SK-N-MC (cell line): ENCODE measurements around the gene GLI3.

Experiments
- DNase-seq: peaks from one replicate; pipeline ENCODE4 v3.0.0-alpha.2; 2011; ENCODE audit warnings: low read depth, low spot score
- H3K27ac ChIP-seq: fragments of 200-600 bp; sonication (generic); 2 replicates; pipeline ENCODE4 v1.5.1; 2016; ENCODE audit warnings: mixed run types
- H3K36me3 ChIP-seq: fragments of 200-600 bp; sonication (generic); 2 replicates; pipeline ENCODE4 v1.6.1; 2017; ENCODE audit warnings: antibody characterized with exemption, low read length, mixed read lengths; ENCODE audit not compliant: insufficient read depth
- H3K4me3 ChIP-seq: fragments of 200-600 bp; sonication (generic); 2 replicates; pipeline ENCODE4 v1.5.1; 2016
- H3K9ac ChIP-seq: fragments of 200-600 bp; sonication (generic); 2 replicates; pipeline ENCODE4 v1.8.0; 2017; ENCODE audit warnings: mixed run types, mixed read lengths; ENCODE audit not compliant: insufficient read length
- H3K9me3 ChIP-seq: fragments of 200-600 bp; sonication (generic); 2 replicates; pipeline ENCODE4 v1.6.1; 2017; ENCODE audit warnings: low read depth, mild to moderate bottlenecking, antibody characterized with exemption, low read length, moderate library complexity, mixed read lengths
- EZH2 ChIP-seq: fragments of 200-600 bp; sonication (generic); IDR thresholded peaks from one replicate; pipeline ENCODE4 v1.6.1; 2017; ENCODE audit warnings: antibody characterized with exemption
- FOXP2 ChIP-seq: optimal IDR thresholded peaks from 2 replicates; pipeline ENCODE3; 2011; ENCODE audit warnings: mild to moderate bottlenecking, moderate library complexity; ENCODE audit not compliant: insufficient read depth; ENCODE audit errors: extremely low read length, control extremely low read depth
- POLR2AphosphoS5 ChIP-seq: IDR thresholded peaks from 2 replicates; pipeline ENCODE4 v1.6.1; 2012; ENCODE audit warnings: mild to moderate bottlenecking, low read depth, low read length, borderline replicate concordance

GLI3 gene

DNA sequence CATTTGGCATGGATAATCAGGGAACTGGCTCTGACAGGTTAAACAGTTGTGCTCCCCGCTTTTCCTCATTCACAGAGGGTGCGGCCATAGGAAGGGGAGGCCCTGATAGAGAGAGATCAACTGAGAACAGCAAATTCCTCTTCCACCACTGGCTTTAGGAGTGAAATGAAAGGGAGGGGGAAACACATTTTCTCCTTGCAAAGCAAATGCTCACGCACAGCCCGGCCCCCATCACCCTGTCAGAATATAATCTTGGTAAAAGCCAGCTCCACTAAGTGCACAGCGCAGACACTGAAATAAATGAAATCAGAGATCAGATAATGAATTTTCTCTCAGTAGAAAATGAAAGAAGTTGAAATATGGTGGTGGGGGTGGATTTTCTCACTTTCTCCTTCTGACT lies 187.2 kb downstream of the GLI3 start:
- Histone ChIP-seq H3K9ac (no peak overlapping the region), H3K36me3 (no peaks in the 10 kb centered on the region), H3K4me3 (no peak overlapping the region), H3K9me3 (no peaks in the 10 kb centered on the region), H3K27ac (no peak overlapping the region)
- DNase-seq = no peak
- no peak for TF ChIP-seq EZH2
- TF ChIP-seq POLR2AphosphoS5 = no peak
- TF ChIP-seq FOXP2 = no peak

DNA sequence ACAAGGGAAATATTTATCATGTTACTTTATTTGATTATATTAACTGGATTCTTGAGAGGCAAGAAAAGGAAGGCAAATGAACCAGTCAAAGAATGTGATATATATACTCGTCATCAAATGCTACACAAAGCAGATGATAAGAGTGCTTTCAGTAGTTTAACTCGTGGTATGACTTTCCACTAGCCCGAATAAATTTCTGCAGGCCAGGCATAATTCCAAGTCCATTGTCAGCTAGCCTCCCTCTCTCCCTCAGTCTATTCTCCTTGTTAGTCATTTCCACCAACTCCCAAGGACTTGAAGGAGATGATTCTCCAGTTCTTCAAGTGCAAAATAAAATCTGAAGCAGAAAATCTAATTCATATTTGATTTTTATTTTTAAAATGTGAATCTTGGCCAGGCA lies 190.5 kb downstream of the GLI3 start:
- Histone ChIP-seq H3K36me3 (no peaks in the 10 kb centered on the region), H3K4me3 (no peak overlapping the region)
- TF ChIP-seq FOXP2 (no peak), EZH2 (no peak), POLR2AphosphoS5 (no peak)

DNA sequence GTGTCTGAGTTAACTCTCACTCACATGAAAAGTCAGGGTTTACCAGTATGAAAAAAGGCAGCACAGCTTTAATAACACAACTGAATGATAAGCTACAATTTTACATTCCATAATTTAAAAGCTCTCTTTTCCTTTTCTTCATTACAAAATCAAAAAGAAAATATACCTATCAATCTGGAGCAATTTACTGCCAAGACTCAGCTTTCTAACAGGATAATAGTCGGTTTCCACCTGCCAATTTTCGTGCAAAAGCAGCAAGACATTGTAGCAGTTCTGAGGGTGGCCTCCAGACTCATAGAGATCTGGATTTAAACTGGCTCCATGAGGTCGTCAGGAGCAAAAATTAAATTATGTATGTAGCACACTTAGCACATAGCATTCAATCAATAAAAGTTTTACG lies 191.0 kb downstream of the GLI3 start:
- Histone ChIP-seq H3K36me3 (no peaks in the 10 kb centered on the region), H3K4me3 (no peak overlapping the region), H3K9ac (no peak overlapping the region), H3K9me3 (no peaks in the 10 kb centered on the region), H3K27ac (no peak overlapping the region)
- no peak for DNase-seq
- TF ChIP-seq EZH2 (no peak), FOXP2 (no peak)

More for the DNA sequence above, 190.5 kb downstream of the GLI3 start:
- no peaks in the 10 kb centered on the region for H3K9me3 ChIP-seq
- no peak for DNase-seq
- H3K9ac ChIP-seq = no peak overlapping the region
- H3K27ac ChIP-seq = 0 out of 2 replicates have a peak overlapping the region, but pooled peaks have one; percentile 2

DNA sequence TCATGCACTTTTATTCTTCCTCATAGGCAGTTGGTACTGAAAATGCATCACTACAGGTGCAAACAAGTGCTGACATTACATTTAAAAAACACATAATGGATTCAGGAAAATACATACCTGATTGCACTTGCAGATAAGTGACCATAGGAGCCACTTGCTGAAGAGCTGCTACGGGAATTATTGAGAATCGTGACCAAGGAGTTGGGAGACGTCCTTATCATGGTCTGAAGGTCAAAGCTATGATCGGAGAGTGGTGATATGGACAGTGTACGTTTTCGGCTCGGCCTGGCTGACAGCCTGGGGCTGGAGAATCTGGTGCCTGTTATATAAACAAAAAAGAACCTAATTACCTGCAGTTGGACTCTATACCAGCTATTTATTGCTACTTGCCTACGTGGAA lies 197.1 kb downstream of the GLI3 start:
- H3K9me3 ChIP-seq = no peaks in the 10 kb centered on the region
- no peak for TF ChIP-seq FOXP2
- no peak for DNase-seq
- H3K27ac ChIP-seq = no peak overlapping the region
- no peaks in the 10 kb centered on the region for H3K36me3 ChIP-seq
- no peak overlapping the region for H3K9ac ChIP-seq
- H3K4me3 ChIP-seq = no peak overlapping the region

GRCh38 chr7:42035210-42035609 lies 201.8 kb downstream of the GLI3 start:
- Histone ChIP-seq H3K9ac (no peak overlapping the region), H3K9me3 (no peaks in the 10 kb centered on the region), H3K27ac (no peak overlapping the region), H3K4me3 (no peak overlapping the region), H3K36me3 (no peaks in the 10 kb centered on the region)
- DNase-seq = no peak
- no peak for TF ChIP-seq POLR2AphosphoS5
- TF ChIP-seq FOXP2 = no peak
- no peak for TF ChIP-seq EZH2

DNA sequence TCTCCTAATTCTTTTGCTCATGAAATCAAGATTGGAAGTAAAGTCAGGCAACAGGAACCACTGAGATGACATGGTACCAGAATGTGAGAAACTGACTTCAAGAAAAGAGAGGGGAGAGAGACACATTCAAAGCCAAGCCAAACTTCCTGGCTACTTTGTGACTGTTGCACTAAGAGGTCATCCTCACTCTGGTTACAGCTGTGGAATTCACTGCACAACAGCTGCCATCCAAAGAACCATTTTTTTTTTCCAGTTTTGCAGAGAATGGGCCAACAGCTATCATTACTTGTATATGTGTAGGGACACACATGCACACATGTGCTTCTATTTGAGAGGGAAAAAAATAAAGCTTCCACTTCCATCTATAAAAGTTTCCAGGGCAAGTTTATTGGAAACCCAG lies 203.5 kb downstream of the GLI3 start:
- Histone ChIP-seq H3K27ac (no peak overlapping the region), H3K36me3 (no peaks in the 10 kb centered on the region), H3K4me3 (no peak overlapping the region), H3K9ac (no peak overlapping the region), H3K9me3 (no peaks in the 10 kb centered on the region)
- TF ChIP-seq POLR2AphosphoS5 (no peak), FOXP2 (no peak), EZH2 (no peak)
- DNase-seq = no peak

DNA sequence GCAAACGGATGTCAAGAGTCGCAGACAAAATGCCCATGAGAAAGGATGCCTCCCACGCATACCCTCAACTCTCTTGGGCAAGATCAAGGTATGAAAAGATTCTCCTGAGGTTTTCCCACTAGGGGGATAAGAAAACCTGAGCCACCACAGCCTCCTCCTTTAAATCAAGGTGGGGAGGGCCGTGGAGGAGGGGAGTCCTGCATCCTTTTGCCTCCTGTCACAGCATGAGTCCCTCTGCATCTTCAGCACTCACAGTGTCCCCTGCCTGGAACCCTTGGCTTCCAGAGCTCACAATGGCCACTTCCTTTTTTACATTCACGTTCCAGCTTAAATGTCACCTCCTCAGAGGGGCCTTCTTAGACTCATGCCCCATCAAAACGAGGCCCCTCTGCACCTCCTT lies 207.6 kb downstream of the GLI3 start:
- DNase-seq = no peak
- Histone ChIP-seq H3K9ac (no peak overlapping the region), H3K36me3 (no peaks in the 10 kb centered on the region), H3K4me3 (no peak overlapping the region), H3K9me3 (no peaks in the 10 kb centered on the region), H3K27ac (no peak overlapping the region)
- TF ChIP-seq POLR2AphosphoS5 (no peak), EZH2 (no peak), FOXP2 (no peak)

GRCh38 chr7:42027521-42027920 lies 209.5 kb downstream of the GLI3 start:
- TF ChIP-seq FOXP2 = no peak
- no peak for TF ChIP-seq EZH2
- no peak for TF ChIP-seq POLR2AphosphoS5
- no peak overlapping the region for H3K4me3 ChIP-seq
- no peaks in the 10 kb centered on the region for H3K36me3 ChIP-seq
- no peak for DNase-seq
- no peak overlapping the region for H3K9ac ChIP-seq
- no peak overlapping the region for H3K27ac ChIP-seq
- H3K9me3 ChIP-seq = no peaks in the 10 kb centered on the region

GRCh38 chr7:42026622-42027197 lies 210.3 kb downstream of the GLI3 start:
- no peak for DNase-seq
- no peak overlapping the region for H3K9ac ChIP-seq
- H3K4me3 ChIP-seq = no peak overlapping the region
- no peak for TF ChIP-seq EZH2
- no peak for TF ChIP-seq POLR2AphosphoS5
- no peak for TF ChIP-seq FOXP2
- H3K27ac ChIP-seq = no peak overlapping the region
- no peaks in the 10 kb centered on the region for H3K36me3 ChIP-seq
- no peaks in the 10 kb centered on the region for H3K9me3 ChIP-seq
